Left ventricle myocardium inferior (tissue), 1 donor: Measurements from ENCODE around the gene PPFIA4. TPM values are rescaled to one million over a fixed set of nuclear protein-coding genes. Genes with fewer than 3 reads are reported as not detected.

Experiments
- DNase-seq: peaks from one replicate; pipeline ENCODE4 v3.0.0-alpha.2; 2020
- H3K27ac ChIP-seq: fragments of 200-600 bp; replicated peaks from 2 replicates; pipeline ENCODE4 v1.8.0; 2021
- H3K27me3 ChIP-seq: fragments of 200-600 bp; 2 replicates; pipeline ENCODE4 v1.8.0; 2021; ENCODE audit warnings: low read depth
- H3K36me3 ChIP-seq: fragments of 200-600 bp; 2 replicates; pipeline ENCODE4 v1.8.0; 2021
- H3K4me1 ChIP-seq: fragments of 200-600 bp; 2 replicates; pipeline ENCODE4 v1.8.0; 2021
- H3K4me3 ChIP-seq: fragments of 200-600 bp; 2 replicates; pipeline ENCODE4 v1.8.0; 2021; ENCODE audit warnings: mild to moderate bottlenecking, moderate library complexity
- H3K9me3 ChIP-seq: fragments of 200-600 bp; replicated peaks from 2 replicates; pipeline ENCODE4 v1.8.0; 2021
- CTCF ChIP-seq: fragments of 200-600 bp; IDR thresholded peaks from 2 replicates; pipeline ENCODE4 v1.8.0; 2021; ENCODE audit warnings: antibody characterized with exemption, mild to moderate bottlenecking, borderline replicate concordance
- intact Hi-C: fragments of 100-400 bp; cut with micrococcal nuclease; formaldehyde crosslinking; loops from one replicate; pipeline ENCODE4 v1.11.0; 2022
- total RNA-seq: library from RNA; stranded (reverse); fragmentation: NEBNext Ultra II Directional; extraction: Animal tissue kit (Norgen Biotek cat#: 25700); gene quantifications from one replicate; pipeline ENCODE4 v1.2.1, GENCODE V29; 2021
- donor health status: DM: no; HTN: yes; CAD: no; lungs with severe emphysema.

Gene PPFIA4
- total RNA-seq, 1 donor from 2014 or later, result 24.8 TPM

GRCh38 chr1:203058676-203058935 is 32.3 kb downstream of the PPFIA4 start:
- Histone ChIP-seq H3K9me3 (no peaks in the 10 kb centered on the region), H3K4me3 (no peak overlapping the region), H3K36me3 (peaks cover 5% of the 10 kb centered on the region), H3K27me3 (no peaks in the 10 kb centered on the region), H3K27ac (no peak overlapping the region), H3K4me1 (peaks cover 13% of the 10 kb centered on the region)
- intact Hi-C loops, result no loop called here
- no peak for DNase-seq
- no peak for TF ChIP-seq CTCF

- H3K9me3 ChIP-seq, result no peaks in the 10 kb centered on the region
- no peak for TF ChIP-seq CTCF
- H3K27me3 ChIP-seq, result no peaks in the 10 kb centered on the region
- no peak for DNase-seq
- peaks cover 8% of the 10 kb centered on the region for H3K36me3 ChIP-seq
- no peak overlapping the region for H3K4me3 ChIP-seq
- intact Hi-C loops, result no loop called here
- H3K4me1 ChIP-seq, result peaks cover 13% of the 10 kb centered on the region
- no peak overlapping the region for H3K27ac ChIP-seq
These were observed 33.2 kb downstream of the PPFIA4 start for GRCh38 chr1:203059485-203059884.

GRCh38 chr1:203060115-203060514 is 33.8 kb downstream of the PPFIA4 start:
- intact Hi-C loops, result no loop called here
- H3K27me3 ChIP-seq, result no peaks in the 10 kb centered on the region
- H3K4me1 ChIP-seq, result peaks cover 13% of the 10 kb centered on the region
- peaks cover 8% of the 10 kb centered on the region for H3K36me3 ChIP-seq
- no peak for DNase-seq
- no peak for TF ChIP-seq CTCF
- H3K4me3 ChIP-seq, result no peak overlapping the region
- no peaks in the 10 kb centered on the region for H3K9me3 ChIP-seq
- no peak overlapping the region for H3K27ac ChIP-seq

- no peaks in the 10 kb centered on the region for H3K27me3 ChIP-seq
- no peak overlapping the region for H3K4me3 ChIP-seq
- H3K27ac ChIP-seq, result no peak overlapping the region
- no peaks in the 10 kb centered on the region for H3K9me3 ChIP-seq
- H3K4me1 ChIP-seq, result peaks cover 7% of the 10 kb centered on the region
- H3K36me3 ChIP-seq, result peaks cover 3% of the 10 kb centered on the region
- TF ChIP-seq CTCF, result no peak
- no peak for DNase-seq
- intact Hi-C loops, result no loop called here
These were observed 37.0 kb downstream of the PPFIA4 start for GRCh38 chr1:203063287-203063686.

GRCh38 chr1:203065191-203065590 is 38.9 kb downstream of the PPFIA4 start:
- no peak for DNase-seq
- TF ChIP-seq CTCF, result no peak
- Histone ChIP-seq H3K36me3 (peaks cover 3% of the 10 kb centered on the region), H3K9me3 (no peaks in the 10 kb centered on the region), H3K4me3 (no peak overlapping the region), H3K27me3 (no peaks in the 10 kb centered on the region), H3K27ac (no peak overlapping the region), H3K4me1 (peaks cover 26% of the 10 kb centered on the region)
- intact Hi-C loops, result no loop called here

GRCh38 chr1:203065986-203066385 is 39.7 kb downstream of the PPFIA4 start:
- intact Hi-C loops, result no loop called here
- peaks cover 29% of the 10 kb centered on the region for H3K4me1 ChIP-seq
- H3K4me3 ChIP-seq, result no peak overlapping the region
- TF ChIP-seq CTCF, result no peak
- no peak for DNase-seq
- H3K9me3 ChIP-seq, result no peaks in the 10 kb centered on the region
- H3K27me3 ChIP-seq, result no peaks in the 10 kb centered on the region
- no peak overlapping the region for H3K27ac ChIP-seq
- H3K36me3 ChIP-seq, result peaks cover 3% of the 10 kb centered on the region
